ENCODE measurements around the gene PGAP3.

- TF ChIP-seq POLR2AphosphoS5 (IDR thresholded peaks at IDR 0.05; ENCODE audit: borderline replicate concordance, low read depth, low read length) (no peak), EZH2 (IDR thresholded peaks at IDR 0.05) (no peak), FOXP2 (optimal IDR thresholded peaks at IDR 0.05; ENCODE audit: control extremely low read depth, extremely low read length, insufficient read depth) (no peak)
Measured at GRCh38 chr17:39629898-39630297, 58.0 kb downstream of the PGAP3 start.

Measured in SK-N-MC (cell line).